Nephron progenitor cell (in vitro differentiated cells): ENCODE measurements around the gene TCEAL2.
"Not testable (repeated sequence)": the region's sequence is repeated elsewhere in the genome, so short reads cannot be mapped to it uniquely, and the experiment has no call there.

ENCODE experiments used
- DNase-seq: peaks from one replicate; pipeline ENCODE4 v3.0.0; 2021
- H3K27ac Mint-ChIP-seq: 2 replicates; pipeline ENCODE4 v1.8.0; 2021; ENCODE audit warnings: mild to moderate bottlenecking, moderate library complexity, mixed read lengths
- H3K27me3 Mint-ChIP-seq: 2 replicates; pipeline ENCODE4 v1.8.0; 2021; ENCODE audit warnings: mild to moderate bottlenecking, low read depth, mixed read lengths; ENCODE audit not compliant: poor library complexity
- H3K36me3 Mint-ChIP-seq: 2 replicates; pipeline ENCODE4 v1.8.0; 2021; ENCODE audit warnings: low read depth, mixed read lengths
- H3K4me1 Mint-ChIP-seq: 2 replicates; pipeline ENCODE4 v1.8.0; 2021; ENCODE audit warnings: mixed read lengths
- H3K4me3 Mint-ChIP-seq: 2 replicates; pipeline ENCODE4 v1.8.0; 2021; ENCODE audit warnings: mild to moderate bottlenecking, moderate library complexity, mixed read lengths
- H3K9me3 Mint-ChIP-seq: 2 replicates; pipeline ENCODE4 v1.8.0; 2021; ENCODE audit warnings: mild to moderate bottlenecking, moderate library complexity, mixed read lengths
- CTCF ChIP-seq: fragments of 200-600 bp; sonication (generic); IDR thresholded peaks from 2 replicates; pipeline ENCODE4 v1.5.0; 2021; ENCODE audit warnings: antibody characterized with exemption

TCEAL2 gene

DNA sequence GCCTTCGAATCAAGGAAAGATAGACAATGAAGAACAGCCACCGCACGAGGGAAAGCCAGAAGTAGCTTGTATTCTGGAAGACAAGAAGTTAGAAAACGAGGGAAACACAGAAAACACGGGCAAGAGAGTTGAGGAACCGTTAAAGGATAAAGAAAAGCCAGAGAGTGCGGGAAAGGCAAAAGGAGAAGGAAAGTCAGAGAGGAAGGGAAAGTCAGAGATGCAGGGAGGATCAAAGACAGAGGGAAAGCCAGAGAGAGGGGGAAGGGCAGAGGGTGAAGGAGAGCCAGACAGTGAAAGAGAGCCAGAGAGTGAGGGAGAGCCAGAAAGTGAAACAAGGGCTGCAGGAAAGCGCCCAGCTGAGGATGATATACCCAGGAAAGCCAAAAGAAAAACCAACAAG, 1.4 kb downstream of the TCEAL2 start:
- no peak overlapping the region for H3K27ac Mint-ChIP-seq

DNA sequence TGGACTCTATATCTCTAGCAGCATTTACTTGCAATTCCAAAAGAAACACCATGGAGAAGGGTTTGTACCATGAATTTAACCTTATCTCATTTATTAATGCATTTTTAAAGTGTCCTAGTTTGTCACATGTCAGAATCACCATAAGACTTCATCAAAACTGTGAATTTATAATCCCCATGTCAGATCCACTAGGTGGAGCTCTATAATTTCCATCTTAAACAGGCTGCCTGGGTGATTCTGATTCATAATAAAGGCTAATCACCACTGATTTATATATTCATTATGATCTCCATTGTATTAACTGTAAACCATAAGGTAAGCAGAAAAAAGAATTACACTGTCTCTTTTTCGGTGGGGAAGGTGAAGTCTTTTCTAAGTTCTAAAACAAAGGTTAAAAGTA, 4.0 kb downstream of the TCEAL2 start:
- Mint-ChIP-seq H3K27ac (no peak overlapping the region), H3K4me3 (no peak overlapping the region), H3K36me3 (no peaks in the 10 kb centered on the region), H3K27me3 (peaks cover 12% of the 10 kb centered on the region), H3K9me3 (peaks cover 43% of the 10 kb centered on the region), H3K4me1 (peaks cover 13% of the 10 kb centered on the region)
- no peak for TF ChIP-seq CTCF
- DNase-seq = no peak

More for the DNA sequence above, 1.4 kb downstream of the TCEAL2 start:
- no peaks in the 10 kb centered on the region for H3K36me3 Mint-ChIP-seq
- DNase-seq = no peak
- TF ChIP-seq CTCF = no peak
- H3K4me1 Mint-ChIP-seq = peaks cover 13% of the 10 kb centered on the region
- H3K27me3 Mint-ChIP-seq = peaks cover 27% of the 10 kb centered on the region
- peak overlapping the region; percentile 15 for H3K4me3 Mint-ChIP-seq
- H3K9me3 Mint-ChIP-seq = peaks cover 39% of the 10 kb centered on the region

DNA sequence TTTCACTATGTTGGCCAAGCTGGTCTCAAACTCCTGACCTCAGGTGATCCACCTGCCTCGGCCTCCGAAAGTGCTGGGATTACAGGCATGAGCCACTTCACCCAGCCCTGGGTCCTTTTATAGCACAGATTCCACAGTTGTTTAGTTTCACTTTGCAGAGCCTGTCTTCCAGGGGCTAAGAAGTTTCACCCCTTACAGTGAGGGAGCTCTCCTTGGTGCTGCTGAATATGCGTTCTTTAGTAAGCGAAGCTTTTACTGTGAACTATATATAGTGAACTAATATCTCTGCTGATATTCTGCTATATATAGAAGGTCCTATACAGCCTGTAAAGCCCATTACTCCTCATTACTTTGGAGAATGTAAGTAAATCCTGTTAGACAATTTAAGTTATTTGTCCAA, 12.6 kb downstream of the TCEAL2 start:
- H3K36me3 Mint-ChIP-seq = peaks cover 3% of the 10 kb centered on the region
- H3K4me1 Mint-ChIP-seq = no peaks in the 10 kb centered on the region
- H3K4me3 Mint-ChIP-seq = no peak overlapping the region
- H3K9me3 Mint-ChIP-seq = peaks cover 35% of the 10 kb centered on the region
- H3K27me3 Mint-ChIP-seq = peaks cover 9% of the 10 kb centered on the region
- TF ChIP-seq CTCF = no peak
- DNase-seq = no peak
- H3K27ac Mint-ChIP-seq = no peak overlapping the region

GRCh38 chrX:102140876-102141275, 15.4 kb downstream of the TCEAL2 start:
- H3K27me3 Mint-ChIP-seq, H3K4me1 Mint-ChIP-seq, H3K27ac Mint-ChIP-seq, H3K4me3 Mint-ChIP-seq, H3K36me3 Mint-ChIP-seq, DNase-seq: not testable (repeated sequence)
- H3K9me3 Mint-ChIP-seq = peaks cover 47% of the 10 kb centered on the region

DNA sequence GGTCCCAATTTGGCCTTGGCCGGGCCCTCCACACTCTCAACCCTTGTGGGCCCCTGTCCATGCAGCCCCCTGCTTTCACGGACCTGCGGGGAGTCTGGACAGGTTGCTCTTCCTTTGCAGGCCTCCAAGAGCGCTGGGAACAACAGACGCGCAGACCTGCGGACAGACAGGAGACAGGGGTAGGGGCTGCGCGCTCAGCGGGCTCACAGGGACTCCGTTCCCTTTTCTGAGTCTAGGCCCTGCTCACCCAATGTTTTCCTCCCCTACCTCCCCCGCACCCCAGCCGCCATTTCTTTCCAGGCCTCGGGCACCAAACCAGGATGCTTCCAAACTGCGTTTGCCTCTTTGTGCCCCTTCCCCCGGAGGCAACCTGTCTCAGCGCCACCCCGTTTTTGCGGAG, 16.2 kb downstream of the TCEAL2 start:
- not testable (repeated sequence) for H3K36me3 Mint-ChIP-seq, H3K27ac Mint-ChIP-seq, H3K4me1 Mint-ChIP-seq, H3K4me3 Mint-ChIP-seq, DNase-seq, H3K27me3 Mint-ChIP-seq
- H3K9me3 Mint-ChIP-seq = peaks cover 46% of the 10 kb centered on the region

DNA sequence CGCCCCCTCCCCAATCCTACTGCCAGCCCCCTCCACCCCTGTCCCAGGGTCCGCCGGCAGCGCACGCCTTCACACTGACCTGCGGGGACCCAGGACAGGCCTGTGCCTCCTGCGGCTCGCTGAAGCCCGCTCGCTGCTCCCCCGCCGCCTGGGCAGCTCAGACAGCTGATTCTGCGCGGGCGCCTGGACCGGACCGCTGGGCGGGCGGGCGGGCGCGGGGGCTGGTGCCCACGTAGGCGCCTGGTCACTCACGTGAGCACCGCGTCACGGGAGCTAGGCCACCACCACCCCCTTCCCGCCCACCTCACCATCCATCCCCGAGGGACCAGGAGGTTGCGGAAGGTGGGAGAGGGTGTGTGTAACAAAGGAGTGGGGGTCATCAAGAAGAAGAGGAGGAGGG, 16.8 kb downstream of the TCEAL2 start, which contains the start of gene TCEAL6:
TCEAL6 (minus strand) TSS at position 208 of the 400 bp plus-strand sequence.
- DNase-seq, H3K27me3 Mint-ChIP-seq, H3K4me3 Mint-ChIP-seq, H3K27ac Mint-ChIP-seq, H3K4me1 Mint-ChIP-seq, H3K36me3 Mint-ChIP-seq: not testable (repeated sequence)
- H3K9me3 Mint-ChIP-seq = peaks cover 43% of the 10 kb centered on the region

DNA sequence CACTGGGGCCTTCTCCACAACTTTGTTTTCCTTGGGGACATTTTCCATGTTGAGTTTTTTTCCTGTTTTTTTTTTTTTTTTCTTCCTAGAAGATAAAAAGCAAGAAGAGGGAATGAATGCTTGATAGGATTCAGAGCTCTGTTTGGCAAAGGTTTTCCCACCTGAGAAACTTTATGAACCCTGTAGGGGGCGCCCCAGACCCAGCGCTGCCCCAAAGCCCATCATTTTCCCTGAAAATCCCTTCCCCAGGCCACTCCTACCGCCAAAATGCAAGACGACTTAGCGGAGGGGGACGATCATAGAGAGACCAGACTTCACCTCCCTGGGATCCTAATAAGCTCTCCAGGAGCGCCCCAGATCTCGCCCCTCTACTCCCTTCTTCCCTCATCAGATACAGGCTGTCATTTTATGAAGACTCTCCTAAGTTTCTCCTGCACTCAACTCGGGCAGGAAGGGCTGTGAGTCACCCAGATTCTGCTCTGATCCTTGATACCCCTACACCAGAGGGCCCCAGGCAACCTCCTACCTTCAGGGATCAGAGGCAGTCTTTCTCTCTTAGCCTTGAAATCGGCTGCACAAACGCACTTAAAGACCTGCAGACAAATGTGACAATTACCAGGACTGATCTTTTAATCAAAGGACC, 28.9 kb downstream of the TCEAL2 start:
- Mint-ChIP-seq H3K4me3 (peak overlapping the region; percentile 94), H3K27ac (no peak overlapping the region)

More for the DNA sequence above, 28.9 kb downstream of the TCEAL2 start:
- Mint-ChIP-seq H3K36me3 (no peaks in the 10 kb centered on the region), H3K9me3 (peaks cover 59% of the 10 kb centered on the region), H3K4me1 (peaks cover 7% of the 10 kb centered on the region), H3K27me3 (peaks cover 8% of the 10 kb centered on the region)
- DNase-seq = peak; percentile 48
- TF ChIP-seq CTCF = peak; percentile 25
